Vagina (tissue), 2 donors: Measurements from ENCODE around the gene SMIM11.
"Not testable (repeated sequence)": the region's sequence is repeated elsewhere in the genome, so short reads cannot be mapped to it uniquely, and the experiment has no call there.

ENCODE experiments used
- CTCF ChIP-seq, 3 experiments: fragments of 450-650 bp in 2 of 3; fragments of 200-600 bp in 1 of 3; sonication (generic) in 1 of 3; IDR thresholded peaks; one replicate each; pipeline ENCODE4 v1.5.1; 2017 to 2019; ENCODE audit warnings: antibody characterized with exemption in 3 of 3, mild to moderate bottlenecking in 2 of 3, moderate library complexity in 2 of 3
- POLR2A ChIP-seq, 2 donors: fragments of 450-650 bp; IDR thresholded peaks; one replicate each; pipeline ENCODE4 v1.6.1; 2017; ENCODE audit warnings: antibody characterized with exemption in 2 of 2, mild to moderate bottlenecking in 2 of 2, moderate library complexity in 2 of 2
- POLR2AphosphoS5 ChIP-seq, 2 donors: sonication (generic); formaldehyde crosslinking; IDR thresholded peaks; one replicate each; pipeline ENCODE4 v1.9.0; 2017; ENCODE audit warnings: antibody characterized with exemption in 2 of 2, mild to moderate bottlenecking in 2 of 2, low read depth in 1 of 2; ENCODE audit not compliant: insufficient read depth in 1 of 2

DNA sequence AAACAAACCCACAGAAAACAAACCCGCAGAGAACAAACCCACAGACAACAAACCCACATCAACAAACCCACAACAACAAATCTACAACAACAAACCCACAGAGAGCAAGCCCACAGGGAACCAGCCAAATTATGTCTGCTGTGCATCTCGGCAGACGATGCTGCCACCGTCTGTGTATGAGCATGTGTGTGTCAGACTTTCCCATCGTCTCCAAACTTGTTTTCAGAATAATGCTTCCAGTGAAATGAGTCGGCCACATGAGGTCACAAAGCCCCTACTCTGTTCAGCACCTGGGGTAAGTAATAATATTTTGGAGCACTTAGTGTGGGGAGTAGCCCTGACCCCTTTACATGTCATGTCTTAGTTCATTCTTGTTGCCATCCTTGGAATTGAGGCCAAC lies 30.8 kb downstream of the SMIM11 start:
- TF ChIP-seq CTCF (IDR thresholded peaks at IDR 0.05); POLR2AphosphoS5 (IDR thresholded peaks at IDR 0.05; ENCODE audit: insufficient read depth in 1 of 2, low read depth in 1 of 2); POLR2A (IDR thresholded peaks at IDR 0.05): not testable (repeated sequence)
